HUES48 (cell line): Measurements from ENCODE around the gene VPS37B.

Experiments used
- H3K27ac ChIP-seq: one replicate; pipeline ENCODE4 v1.7.0; 2013; ENCODE audit warnings: low read depth, low read length, inconsistent platforms
- H3K27me3 ChIP-seq: 2 replicates; pipeline ENCODE4 v1.6.1; 2013; ENCODE audit warnings: mild to moderate bottlenecking, low read length; ENCODE audit not compliant: control insufficient read depth, insufficient read depth
- H3K36me3 ChIP-seq: 2 replicates; pipeline ENCODE4 v1.6.1; 2013; ENCODE audit warnings: low read length; ENCODE audit not compliant: control insufficient read depth, insufficient read depth
- H3K4me1 ChIP-seq: 2 replicates; pipeline ENCODE4 v1.6.1; 2013; ENCODE audit warnings: mild to moderate bottlenecking, low read length; ENCODE audit not compliant: control insufficient read depth, insufficient read depth
- H3K4me3 ChIP-seq: 2 replicates; pipeline ENCODE4 v1.5.1; 2013; ENCODE audit warnings: mild to moderate bottlenecking, low read depth, low read length
- H3K9ac ChIP-seq: 2 replicates; pipeline ENCODE4 v1.6.1; 2013; ENCODE audit warnings: mild to moderate bottlenecking, low read depth, low read length, moderate library complexity
- H3K9me3 ChIP-seq: 2 replicates; pipeline ENCODE4 v1.6.1; 2013; ENCODE audit warnings: low read length; ENCODE audit not compliant: control insufficient read depth, insufficient read depth

The VPS37B gene

DNA sequence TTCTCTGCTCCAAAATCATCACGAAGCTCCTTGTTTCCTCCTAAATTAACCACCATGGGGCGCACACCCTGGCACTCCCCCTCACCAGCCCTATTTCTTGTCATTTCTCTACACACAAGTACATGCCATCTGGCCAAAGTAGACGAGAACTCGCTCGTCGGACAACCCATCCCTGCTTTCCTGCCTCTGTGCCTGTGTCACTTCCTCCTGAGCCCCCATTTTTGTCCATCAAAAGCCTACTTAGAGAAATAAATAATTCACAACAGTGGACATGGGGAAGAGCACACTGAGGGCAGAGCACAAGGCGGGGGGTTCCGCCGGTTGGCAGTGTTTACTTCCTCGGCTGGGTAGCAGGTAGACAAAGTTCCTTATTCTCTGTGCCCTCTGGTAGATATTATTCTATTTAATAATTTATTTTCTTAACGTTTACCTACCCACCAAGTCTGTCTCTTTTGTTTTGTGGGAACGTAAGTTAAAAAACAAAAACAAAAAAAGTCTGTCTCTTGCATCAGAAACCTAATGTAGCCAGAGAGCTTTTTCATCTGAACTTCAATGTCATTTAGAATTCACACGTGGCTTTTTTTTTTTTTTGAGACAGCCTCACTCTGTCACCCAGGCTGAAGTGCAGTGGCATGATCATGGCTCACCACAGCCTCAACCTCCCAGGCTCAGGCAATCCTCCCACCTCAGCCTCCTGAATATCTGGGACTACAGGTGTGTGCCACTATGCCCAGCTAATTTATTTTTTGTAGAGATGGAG is 6.0 kb downstream of the VPS37B start:
- Histone ChIP-seq H3K9me3 (no peaks in the 10 kb centered on the region), H3K9ac (no peak overlapping the region), H3K4me3 (no peak overlapping the region), H3K36me3 (no peaks in the 10 kb centered on the region), H3K27me3 (peaks cover 5% of the 10 kb centered on the region), H3K27ac (no peak overlapping the region), H3K4me1 (peaks cover 73% of the 10 kb centered on the region)

DNA sequence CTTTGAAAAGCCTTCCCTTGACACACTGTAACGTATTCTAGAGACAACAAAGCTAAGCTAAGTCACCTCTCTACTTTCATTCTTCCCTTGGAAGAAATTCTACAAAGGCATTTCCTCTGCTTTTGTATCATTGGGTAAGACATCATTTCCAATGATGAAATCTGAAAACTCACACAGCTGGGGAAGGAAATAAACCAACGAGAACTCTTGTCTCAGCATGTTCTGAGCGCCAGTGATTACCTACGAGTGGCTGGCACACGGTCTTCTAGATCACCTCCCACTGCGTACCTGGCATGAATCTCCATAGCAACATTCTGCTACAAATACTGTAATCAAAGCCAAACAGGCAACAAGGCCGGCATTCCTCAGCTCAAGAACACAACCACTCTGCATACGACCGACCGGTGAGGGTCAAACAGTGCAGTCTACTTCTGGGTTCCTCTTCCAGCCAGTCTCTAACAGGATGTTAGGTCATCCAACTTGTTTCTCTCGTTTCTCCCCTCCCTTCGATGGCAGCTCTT is 7.6 kb downstream of the VPS37B start:
- H3K27ac ChIP-seq = peak overlapping the region; percentile 36
- H3K9me3 ChIP-seq = no peaks in the 10 kb centered on the region
- no peaks in the 10 kb centered on the region for H3K27me3 ChIP-seq
- no peak overlapping the region for H3K4me3 ChIP-seq
- H3K36me3 ChIP-seq = no peaks in the 10 kb centered on the region
- H3K4me1 ChIP-seq = peaks cover 57% of the 10 kb centered on the region
- no peak overlapping the region for H3K9ac ChIP-seq

DNA sequence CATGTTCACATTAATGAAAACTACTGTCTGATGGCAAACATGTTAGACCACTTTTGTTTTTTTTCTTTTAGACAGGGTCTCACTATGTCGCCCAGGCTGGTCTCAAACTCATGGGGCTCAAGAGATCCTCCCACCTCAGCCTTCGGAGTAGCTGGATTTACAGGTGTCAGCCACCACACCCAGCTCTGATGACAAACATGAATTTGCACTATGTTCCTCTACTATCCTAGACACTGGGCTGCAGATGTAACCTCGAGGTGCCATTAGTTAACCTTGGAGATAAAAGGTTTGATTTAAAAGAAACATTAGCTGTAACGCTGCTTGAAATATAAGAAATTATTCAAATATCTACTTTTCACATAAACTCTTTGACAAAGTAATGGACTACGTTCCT is 8.1 kb downstream of the VPS37B start:
- no peaks in the 10 kb centered on the region for H3K9me3 ChIP-seq
- peaks cover 54% of the 10 kb centered on the region for H3K4me1 ChIP-seq
- no peaks in the 10 kb centered on the region for H3K36me3 ChIP-seq
- no peaks in the 10 kb centered on the region for H3K27me3 ChIP-seq
- H3K27ac ChIP-seq = peak overlapping the region; percentile 36
- H3K9ac ChIP-seq = no peak overlapping the region
- no peak overlapping the region for H3K4me3 ChIP-seq

DNA sequence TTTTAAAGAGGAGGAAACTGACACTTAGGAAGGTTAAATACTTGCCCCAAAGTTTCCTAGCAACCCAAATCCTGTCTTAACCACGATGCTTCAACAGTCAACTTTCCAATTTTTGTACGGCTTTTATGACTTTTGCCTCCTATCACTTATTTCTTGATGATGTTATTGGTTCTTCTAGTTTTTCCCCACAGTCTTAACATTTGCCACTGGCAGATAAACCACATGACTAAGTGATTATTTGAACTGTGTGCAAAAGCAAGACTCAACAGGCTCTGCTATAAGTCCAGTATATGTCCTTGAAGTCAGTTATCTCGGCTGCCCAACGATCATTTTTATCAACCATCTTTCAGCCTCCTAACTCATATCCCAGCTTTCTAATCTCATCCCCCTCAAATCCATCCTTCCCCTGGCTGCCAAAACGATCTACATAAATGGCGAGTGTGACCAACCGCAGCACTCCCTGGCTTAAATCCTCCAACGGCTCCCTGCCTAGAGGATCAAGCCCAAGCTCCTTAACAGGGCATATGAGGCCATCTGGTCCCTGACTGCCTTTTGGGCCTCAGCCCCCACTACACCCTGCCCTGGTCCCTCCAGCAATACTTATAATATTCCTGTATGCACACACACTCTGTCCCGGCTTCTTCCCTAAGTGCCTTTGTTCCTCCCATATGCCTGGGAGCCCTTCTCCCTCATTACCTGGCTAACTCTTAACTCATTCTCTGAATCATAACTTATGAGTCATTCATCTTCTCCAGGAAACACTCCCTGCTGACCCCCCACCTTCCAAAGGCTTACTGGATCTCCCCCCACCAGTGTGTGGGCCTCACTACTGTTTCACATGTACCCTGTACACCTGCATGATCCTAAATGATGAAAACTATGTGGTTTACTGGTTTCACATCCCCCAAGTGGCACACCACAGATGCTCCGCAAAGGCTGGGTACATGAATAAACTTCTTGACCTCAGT is 8.8 kb downstream of the VPS37B start:
- Histone ChIP-seq H3K4me3 (no peak overlapping the region), H3K9ac (no peak overlapping the region), H3K27ac (no peak overlapping the region), H3K36me3 (no peaks in the 10 kb centered on the region), H3K27me3 (no peaks in the 10 kb centered on the region), H3K4me1 (peaks cover 47% of the 10 kb centered on the region), H3K9me3 (no peaks in the 10 kb centered on the region)

DNA sequence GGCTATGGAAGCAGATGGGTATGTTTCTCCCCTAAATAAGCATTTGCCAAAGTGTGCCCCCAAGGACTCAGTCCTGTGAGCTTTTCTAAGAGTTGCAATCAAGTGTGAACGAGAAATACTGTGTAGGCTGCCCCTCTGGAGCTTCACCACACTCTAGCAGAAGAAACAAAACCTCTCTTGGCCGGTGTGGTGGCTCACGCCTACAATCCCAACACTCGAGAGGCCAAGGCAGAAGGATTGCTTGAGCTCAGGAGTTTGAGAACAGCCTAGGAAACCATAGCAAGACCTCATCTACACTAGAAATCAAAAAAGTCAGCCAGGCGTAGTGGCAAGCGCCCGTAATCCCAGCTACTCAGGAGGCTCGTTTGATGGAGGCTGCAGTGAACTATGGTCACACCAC is 9.8 kb downstream of the VPS37B start:
- Histone ChIP-seq H3K9me3 (no peaks in the 10 kb centered on the region), H3K4me1 (peaks cover 40% of the 10 kb centered on the region), H3K9ac (no peak overlapping the region)

DNA sequence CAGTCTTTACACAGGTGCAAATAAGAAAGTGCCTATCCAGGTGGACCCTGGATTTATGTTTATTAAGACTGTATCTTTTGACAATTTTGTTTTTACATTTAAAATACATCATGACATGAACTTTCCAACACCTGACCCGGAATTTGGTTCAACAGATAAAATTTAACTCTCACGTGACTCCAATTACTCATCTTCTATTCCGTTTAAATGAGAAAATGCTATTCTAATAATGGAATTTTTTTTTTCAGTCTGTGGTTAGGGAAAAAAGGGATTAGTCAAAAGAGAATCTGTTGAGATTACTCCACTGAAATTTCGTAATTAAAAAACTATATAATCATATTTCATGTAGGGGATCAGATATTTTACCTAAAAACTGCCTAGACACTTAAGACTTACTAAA is 11.1 kb downstream of the VPS37B start:
- Histone ChIP-seq H3K27me3 (no peaks in the 10 kb centered on the region), H3K36me3 (no peaks in the 10 kb centered on the region), H3K9me3 (no peaks in the 10 kb centered on the region), H3K27ac (no peak overlapping the region), H3K9ac (no peak overlapping the region), H3K4me1 (peaks cover 38% of the 10 kb centered on the region), H3K4me3 (no peak overlapping the region)

More for the DNA sequence above, 9.8 kb downstream of the VPS37B start:
- Histone ChIP-seq H3K36me3 (no peaks in the 10 kb centered on the region), H3K4me3 (no peak overlapping the region), H3K27ac (no peak overlapping the region), H3K27me3 (no peaks in the 10 kb centered on the region)

DNA sequence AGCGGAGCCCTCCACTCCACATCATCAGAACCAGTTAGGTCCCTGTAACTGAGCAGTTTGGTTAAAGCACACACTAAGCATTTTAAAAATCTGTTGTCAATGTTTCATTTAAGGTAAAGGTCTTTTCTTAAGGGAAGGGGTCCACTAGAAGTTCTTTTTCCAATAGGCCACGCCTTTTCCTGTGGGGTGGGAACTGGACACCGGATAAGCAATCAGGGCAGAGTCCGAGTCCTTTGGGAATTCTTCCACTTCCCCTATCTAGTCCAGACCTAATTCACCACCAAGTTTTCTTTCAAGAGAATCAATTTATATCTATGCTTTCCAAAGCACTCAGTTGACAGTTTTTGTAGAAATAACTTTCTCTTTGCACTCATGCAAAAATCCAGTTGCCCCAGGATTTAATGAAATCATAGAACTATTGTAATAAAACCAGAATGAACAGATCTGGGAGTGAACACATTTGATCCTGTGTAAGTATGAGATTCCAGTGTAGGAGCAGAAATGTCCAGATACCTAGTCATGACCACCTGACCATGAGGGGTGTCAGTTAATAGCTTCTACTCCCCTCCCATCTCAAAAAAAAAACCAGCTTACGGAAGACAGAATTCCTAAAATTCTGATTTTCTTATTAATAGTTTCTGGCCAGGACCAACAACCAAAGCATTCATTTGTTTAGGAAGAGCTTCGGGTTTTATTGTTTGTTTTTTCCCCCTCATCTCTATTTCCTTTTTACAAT is 11.7 kb downstream of the VPS37B start:
- Histone ChIP-seq H3K4me1 (peaks cover 35% of the 10 kb centered on the region), H3K9me3 (no peaks in the 10 kb centered on the region), H3K4me3 (no peak overlapping the region), H3K27ac (no peak overlapping the region), H3K9ac (no peak overlapping the region), H3K36me3 (no peaks in the 10 kb centered on the region), H3K27me3 (peaks cover 4% of the 10 kb centered on the region; the same call in 1 of the 2 replicates)

DNA sequence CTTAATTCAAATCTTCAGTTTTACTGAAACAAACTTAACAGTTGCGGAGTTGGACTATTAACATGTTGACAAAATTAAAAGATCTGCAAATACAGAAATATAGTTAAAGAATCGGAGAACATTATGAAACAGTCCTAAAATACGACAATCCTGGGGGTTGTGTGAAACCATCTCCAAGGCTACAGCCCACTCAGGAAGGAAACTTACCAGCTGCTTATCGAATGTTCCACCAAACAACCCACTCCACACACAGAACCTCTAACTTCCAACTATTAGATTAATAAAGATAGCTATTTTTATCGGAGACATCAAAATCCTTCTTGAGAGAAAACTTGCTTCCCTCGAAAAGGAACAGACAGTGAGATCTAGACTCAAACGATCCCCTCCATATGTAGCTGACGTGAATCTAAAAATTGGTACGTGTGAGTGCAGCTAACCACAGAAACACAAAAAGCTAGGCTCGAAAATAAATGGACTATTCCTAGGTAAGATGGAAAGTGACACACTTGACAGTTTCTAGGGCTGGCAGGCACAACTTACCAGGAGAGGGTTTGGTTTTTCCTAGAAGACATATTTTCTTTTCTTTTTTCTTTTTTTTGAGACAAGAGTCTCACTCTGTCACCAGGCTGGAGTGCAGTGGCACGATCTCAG is 12.9 kb downstream of the VPS37B start:
- Histone ChIP-seq H3K27me3 (peaks cover 14% of the 10 kb centered on the region), H3K9me3 (no peaks in the 10 kb centered on the region), H3K27ac (no peak overlapping the region), H3K36me3 (no peaks in the 10 kb centered on the region; the same call in 1 of the 2 replicates), H3K9ac (no peak overlapping the region), H3K4me3 (no peak overlapping the region), H3K4me1 (peaks cover 23% of the 10 kb centered on the region)

DNA sequence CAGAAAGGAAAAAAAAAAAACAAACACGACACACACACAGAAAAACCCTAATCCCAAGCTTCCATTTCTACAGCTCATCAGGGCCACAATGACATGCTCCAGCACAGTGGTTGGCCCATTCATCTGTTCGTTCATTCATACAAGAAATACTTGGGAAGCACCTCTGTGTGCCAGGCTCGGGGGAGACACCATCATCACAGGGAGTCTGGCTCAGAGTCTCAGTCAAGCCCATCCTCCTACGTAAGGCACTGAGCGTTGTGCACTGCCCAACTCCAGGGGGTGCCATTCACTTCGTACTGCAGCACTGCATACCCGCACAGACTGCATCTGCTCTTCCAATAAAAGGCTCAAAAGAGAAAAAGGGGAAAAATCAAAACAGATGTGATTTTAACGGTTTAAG is 15.3 kb downstream of the VPS37B start:
- H3K4me3 ChIP-seq = no peak overlapping the region
- no peaks in the 10 kb centered on the region for H3K9me3 ChIP-seq
- no peak overlapping the region for H3K27ac ChIP-seq
- peaks cover 13% of the 10 kb centered on the region for H3K4me1 ChIP-seq
- H3K27me3 ChIP-seq = peaks cover 36% of the 10 kb centered on the region
- H3K36me3 ChIP-seq = no peaks in the 10 kb centered on the region; the same call in 1 of the 2 replicates
- no peak overlapping the region for H3K9ac ChIP-seq

DNA sequence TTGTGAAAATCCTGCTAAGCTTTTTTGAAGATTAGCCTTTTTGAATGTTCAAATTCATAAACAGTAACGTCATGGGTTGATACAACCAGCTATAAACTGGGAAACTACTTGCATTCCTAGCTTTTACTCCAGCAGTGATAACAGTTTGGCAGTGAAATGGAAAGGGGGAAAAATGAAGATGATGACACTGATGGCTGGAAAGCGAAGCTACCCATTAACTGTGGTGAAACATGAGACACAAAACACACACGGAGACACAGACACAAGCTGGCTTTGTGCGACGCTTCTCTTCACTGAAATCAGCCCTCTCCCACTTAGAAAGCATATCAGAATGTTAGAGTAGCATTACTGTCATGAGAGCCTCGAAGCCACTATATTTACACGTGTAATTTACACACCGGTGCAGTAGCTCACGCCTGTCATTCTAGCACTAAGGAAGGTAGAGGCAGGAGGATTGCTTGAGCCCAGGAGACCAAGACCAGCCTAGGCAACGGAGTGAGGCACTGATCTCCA is 15.7 kb downstream of the VPS37B start:
- H3K4me3 ChIP-seq = no peak overlapping the region
- no peak overlapping the region for H3K9ac ChIP-seq
- H3K9me3 ChIP-seq = no peaks in the 10 kb centered on the region
- peaks cover 41% of the 10 kb centered on the region for H3K27me3 ChIP-seq
- H3K4me1 ChIP-seq = peaks cover 18% of the 10 kb centered on the region
- no peaks in the 10 kb centered on the region; the same call in 1 of the 2 replicates for H3K36me3 ChIP-seq
- H3K27ac ChIP-seq = no peak overlapping the region
